ENCODE results near the gene SUGP1. TPM values are rescaled to one million over a fixed set of nuclear protein-coding genes. Genes with fewer than 3 reads are reported as not detected.

The SUGP1 gene
- polyA plus RNA-seq, 3 donors, result 50.3 to 56.4 (median 52.2) TPM

- no peak for DNase-seq (ENCODE audit: low read depth in 3 of 3, low spot score in 2 of 3)
Measured at GRCh38 chr19:19304186-19304965, 15.9 kb downstream of the SUGP1 start.

- no peak for DNase-seq (ENCODE audit: low read depth in 3 of 3, low spot score in 2 of 3)
Measured at GRCh38 chr19:19303411-19303810, 16.9 kb downstream of the SUGP1 start.

DNA sequence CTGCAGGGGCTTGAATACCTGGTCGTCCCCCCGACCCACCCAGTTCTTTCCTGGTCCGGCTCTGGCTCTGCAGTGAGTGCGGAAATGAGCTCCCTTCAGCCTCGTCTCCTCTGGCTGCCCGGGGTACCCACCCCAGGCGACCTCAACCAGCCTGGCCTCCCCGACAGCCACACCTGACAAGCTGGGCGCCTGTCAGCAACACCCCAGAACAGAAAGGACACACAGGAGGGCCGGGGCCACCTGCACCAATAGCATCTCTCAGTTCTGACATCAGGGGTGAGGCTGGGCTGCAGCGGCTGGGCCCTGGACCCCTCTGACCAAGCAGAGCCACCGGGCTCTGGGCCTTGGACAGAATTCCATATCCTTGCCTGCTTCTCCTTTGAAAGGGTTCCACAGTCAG, 19.7 kb downstream of the SUGP1 start:
- DNase-seq (ENCODE audit: low read depth in 3 of 3, low spot score in 2 of 3), result no peak

- DNase-seq (ENCODE audit: low read depth in 3 of 3, low spot score in 2 of 3), result no peak
Measured at GRCh38 chr19:19297759-19298158, 22.6 kb downstream of the SUGP1 start.

DNA sequence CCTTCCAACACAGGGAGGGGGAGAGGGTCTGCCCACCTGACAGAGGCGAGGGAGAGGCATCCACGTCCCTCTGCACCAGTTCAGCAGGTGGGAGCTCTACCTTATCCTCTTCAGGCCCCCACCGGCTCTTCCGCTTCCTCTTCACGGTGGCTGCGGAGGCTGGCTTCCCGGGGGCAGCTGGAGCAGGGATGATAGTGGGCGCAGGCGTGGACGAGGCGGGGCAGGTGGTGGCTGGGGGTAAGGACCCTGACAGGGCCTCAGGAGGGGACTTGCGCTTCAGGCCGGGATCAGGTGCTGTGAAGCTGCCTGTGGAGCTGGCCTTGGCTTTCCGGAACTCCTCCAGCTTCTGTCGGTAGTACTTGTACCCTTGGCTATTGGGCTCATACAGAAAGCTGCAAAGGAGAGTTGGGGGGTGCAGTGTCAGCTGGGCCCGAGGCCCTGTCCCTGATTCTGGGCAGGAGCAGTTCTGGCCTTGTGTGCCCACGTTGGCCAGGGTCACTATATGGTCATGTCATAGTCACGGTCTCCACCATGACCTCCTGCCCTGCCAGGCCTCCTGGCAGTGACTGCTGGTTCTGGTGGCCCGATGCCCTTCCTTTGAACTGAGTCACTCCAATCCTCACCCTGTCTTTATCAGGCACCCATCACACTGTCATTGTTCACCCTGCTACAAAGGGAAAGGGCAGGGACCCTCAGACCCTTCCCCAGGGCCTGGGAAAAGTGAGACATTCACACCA, 23.2 kb downstream of the SUGP1 start:
- no peak for DNase-seq (ENCODE audit: low read depth in 3 of 3, low spot score in 2 of 3)

DNA sequence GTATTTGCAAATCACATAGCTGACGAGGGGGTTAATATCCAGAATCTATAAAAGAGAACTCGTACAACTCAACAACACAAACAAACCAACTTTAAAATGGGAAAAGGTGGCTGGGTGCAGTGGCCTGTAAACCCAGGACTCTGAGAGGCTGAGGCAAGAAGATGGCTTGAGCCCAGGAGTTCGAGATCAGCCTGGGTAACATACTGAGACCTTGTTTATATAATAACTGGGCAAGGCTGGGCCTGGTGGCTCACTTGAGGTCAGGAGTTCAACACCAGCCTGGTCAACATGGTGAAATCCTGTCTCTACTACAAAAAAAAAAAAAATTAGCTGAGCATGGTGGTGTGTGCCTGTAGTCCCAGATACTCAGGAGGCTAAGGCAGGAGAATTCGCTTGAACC, 25.4 kb downstream of the SUGP1 start:
- no peak for DNase-seq (ENCODE audit: low read depth in 3 of 3, low spot score in 2 of 3)

DNA sequence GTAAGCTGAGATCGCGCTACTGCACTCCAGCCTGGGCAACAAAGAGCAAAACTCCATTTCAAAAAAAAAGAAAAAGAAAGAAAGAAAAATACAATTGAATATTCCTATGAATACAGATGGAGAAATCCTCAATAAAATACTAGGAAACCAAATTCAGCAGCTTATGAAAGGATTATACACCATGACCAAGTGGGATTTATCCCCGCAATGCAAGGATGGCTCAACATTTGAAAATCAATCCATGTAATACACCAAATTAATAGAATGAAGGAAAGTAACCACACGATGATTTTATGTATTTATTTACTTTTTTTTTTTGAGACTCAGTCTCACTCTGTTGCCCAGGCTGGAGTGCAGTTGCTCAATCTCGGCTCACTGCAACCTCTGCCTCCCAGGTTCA, 27.7 kb downstream of the SUGP1 start:
- DNase-seq (ENCODE audit: low read depth in 3 of 3, low spot score in 2 of 3), result no peak

- no peak for DNase-seq (ENCODE audit: low read depth in 3 of 3, low spot score in 2 of 3)
Measured at GRCh38 chr19:19285686-19286085, 34.6 kb downstream of the SUGP1 start.

- no peak for DNase-seq (ENCODE audit: low read depth in 3 of 3, low spot score in 2 of 3)
Measured at GRCh38 chr19:19280561-19280960, 39.7 kb downstream of the SUGP1 start.

GRCh38 chr19:19279853-19280252, 40.5 kb downstream of the SUGP1 start:
- DNase-seq (ENCODE audit: low read depth in 3 of 3, low spot score in 2 of 3), result no peak

GRCh38 chr19:19279062-19279612, 41.2 kb downstream of the SUGP1 start:
- DNase-seq (ENCODE audit: low read depth in 3 of 3, low spot score in 2 of 3), result no peak

GRCh38 chr19:19278315-19278714, 42.0 kb downstream of the SUGP1 start:
- DNase-seq (ENCODE audit: low read depth in 3 of 3, low spot score in 2 of 3), result no peak

GRCh38 chr19:19276851-19277250, 43.5 kb downstream of the SUGP1 start:
- DNase-seq (ENCODE audit: low read depth in 3 of 3, low spot score in 2 of 3), result no peak

DNA sequence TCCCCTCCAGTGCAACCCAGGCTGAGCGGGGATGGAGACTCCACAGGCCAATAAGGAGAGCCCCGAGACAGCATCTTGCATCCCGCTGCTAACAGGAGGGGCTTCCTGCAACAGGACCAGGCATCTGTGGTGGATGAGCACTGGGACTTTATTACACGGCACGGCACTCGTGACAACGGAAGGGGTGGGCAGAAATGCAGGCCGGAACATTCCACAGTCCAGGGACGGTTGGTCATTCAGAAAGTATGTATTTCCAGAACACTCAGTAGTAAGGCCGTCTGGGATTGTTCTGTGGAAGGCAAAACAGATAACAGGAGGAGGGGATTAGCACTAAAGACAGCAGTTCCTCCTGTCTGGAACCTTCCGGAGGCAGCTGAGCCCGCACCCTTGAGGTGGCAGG, 43.9 kb downstream of the SUGP1 start:
- DNase-seq (ENCODE audit: low read depth in 3 of 3, low spot score in 2 of 3), result no peak

DNA sequence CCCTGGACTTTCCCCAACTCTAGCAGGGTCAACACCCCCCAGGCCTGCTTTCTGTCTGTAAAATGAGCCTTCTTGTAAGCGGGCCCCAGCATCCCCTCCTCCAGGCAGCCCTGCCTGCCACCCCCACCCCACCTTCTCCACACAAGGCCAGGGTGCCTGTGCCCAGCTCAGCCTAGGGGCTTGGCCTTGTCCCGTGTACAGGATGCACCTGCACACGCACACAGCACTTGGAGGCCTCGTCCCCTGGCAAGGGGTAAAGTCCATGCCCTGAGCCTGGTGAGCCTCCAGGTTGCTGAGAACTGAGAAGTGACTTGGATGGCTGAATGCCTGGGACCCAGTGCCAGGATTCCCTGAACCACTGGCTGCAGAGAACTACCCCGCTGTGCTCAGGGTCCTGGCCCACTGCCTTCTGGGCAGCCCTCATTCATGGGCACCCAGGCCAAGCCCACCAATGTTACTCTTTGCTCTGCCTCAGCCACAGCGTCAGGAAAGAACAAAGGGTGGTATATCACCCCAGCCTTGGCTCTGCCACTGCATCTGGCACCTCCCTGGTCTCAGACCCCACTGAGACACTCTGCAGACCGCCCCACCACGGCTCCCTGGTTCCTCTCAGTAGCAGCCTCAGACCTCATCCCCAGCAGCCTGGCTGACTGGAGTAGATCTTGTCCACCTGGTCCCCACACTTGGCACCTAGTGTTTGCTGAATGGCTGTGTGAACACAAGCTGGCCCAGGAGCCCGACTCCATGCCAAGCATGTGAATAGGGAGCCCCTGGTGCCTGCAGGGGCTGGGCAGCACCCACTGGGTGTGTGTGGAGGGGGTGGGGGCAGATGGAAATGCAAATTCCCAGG, 45.4 kb downstream of the SUGP1 start:
- DNase-seq (ENCODE audit: low read depth in 3 of 3, low spot score in 2 of 3), result no peak

DNA sequence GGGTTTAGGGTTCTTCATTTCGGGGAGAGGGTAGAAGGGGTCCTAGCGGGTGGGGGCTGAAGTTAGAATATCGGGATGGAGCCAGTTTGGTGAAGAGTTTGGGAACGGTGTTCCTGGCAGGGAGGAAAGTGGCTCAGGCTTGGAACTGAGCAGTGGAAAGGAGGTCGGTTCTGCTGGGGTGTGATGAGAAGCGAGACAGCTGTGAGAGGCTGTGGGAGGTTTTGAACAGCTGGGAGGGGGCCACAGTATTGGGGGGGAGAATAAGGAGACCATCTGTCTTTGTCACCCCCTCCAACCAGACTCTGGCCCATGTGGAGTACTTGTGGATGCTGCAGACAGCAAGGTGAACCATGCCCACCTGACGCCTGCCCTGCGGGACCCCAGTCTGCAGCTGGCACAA, 46.2 kb downstream of the SUGP1 start:
- DNase-seq (ENCODE audit: low read depth in 3 of 3, low spot score in 2 of 3), result no peak

- no peak for DNase-seq (ENCODE audit: low read depth in 3 of 3, low spot score in 2 of 3)
Measured at GRCh38 chr19:19271828-19272599, 48.3 kb downstream of the SUGP1 start.

DNA sequence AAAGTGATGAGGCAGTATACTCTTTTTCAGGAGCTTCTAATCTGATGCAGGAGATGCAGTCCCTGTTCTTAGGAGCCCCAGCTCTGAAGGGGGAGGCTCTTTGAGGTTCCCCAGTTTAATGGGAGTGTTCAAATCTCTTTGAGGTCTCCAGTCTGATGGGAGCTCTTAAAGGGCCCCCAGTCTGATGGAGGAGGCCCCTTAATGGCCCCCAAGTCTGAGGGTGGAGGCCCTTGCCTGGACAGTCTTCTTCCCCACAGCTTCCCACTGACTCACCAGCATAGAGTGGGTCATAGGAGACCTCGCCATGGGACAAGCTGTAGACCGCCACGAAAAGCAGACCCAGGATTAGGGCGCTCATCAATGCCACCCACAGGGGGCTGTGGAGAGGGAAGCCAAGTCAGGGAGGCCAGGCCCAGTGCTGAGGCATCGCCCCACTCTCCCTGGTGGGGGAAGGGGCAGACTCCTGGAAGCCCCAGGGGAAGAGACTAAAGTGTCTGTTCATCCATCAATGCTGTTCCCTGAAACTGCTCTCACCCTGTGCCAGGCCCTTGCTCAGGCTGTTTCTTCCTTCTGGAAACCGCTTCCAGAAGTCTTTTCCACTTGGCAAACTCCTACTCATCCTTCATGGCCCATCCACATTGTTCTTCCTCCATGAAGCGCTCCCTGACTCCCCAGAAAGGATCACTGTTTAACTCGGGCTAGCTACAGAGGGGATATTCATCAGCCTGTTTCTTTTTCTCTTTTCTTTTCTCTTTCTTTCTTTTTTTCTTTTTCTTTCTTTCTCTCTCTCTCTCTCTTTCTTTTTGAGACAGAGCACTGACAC, 49.3 kb downstream of the SUGP1 start:
- DNase-seq (ENCODE audit: low read depth in 3 of 3, low spot score in 2 of 3), result no peak

DNA sequence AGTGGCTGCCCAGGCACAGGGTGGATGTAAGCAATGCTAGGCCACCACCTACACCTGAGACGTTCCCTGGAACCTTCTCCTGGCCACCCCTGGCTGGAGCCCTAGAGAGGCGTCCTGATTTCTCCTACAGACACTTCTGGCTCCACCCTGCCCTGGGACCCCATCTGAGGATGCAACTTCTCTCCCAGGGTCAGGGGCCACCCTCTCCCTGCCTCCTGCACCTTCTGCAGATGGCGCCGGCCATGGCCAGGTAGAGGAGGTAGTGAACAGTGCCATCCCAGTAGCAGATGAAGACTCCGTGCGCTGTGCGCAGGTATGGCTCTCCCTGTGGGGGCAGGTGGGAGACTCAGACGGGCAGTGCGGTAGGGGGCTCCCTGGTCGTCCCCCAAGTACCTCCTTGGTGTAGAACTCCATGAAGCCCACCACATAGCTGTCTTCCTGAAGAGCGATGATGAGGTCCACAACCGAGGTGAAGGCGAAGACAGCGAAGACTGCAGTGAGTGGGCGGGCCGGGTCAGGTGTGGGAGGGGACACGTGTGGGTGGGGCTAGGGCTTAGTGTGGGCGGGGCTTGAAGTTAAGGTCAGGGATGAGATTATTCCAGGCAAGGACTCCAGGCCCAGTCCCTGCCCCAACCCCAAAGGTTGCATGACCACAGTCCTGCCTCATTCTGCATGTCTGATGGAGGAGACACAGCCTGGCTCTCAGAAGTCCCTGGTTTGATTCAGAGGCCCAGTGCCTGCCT, 50.2 kb downstream of the SUGP1 start:
- no peak for DNase-seq (ENCODE audit: low read depth in 3 of 3, low spot score in 2 of 3)
